OCI-LY1 (cell line): ENCODE measurements around the gene LPAR3.

Experiments used
- H2AFZ ChIP-seq: fragments of 200-600 bp; sonication (generic), shearing (Covaris generic); 2 replicates; pipeline ENCODE4 v1.6.0; 2014; ENCODE audit warnings: antibody characterized with exemption, mild to moderate bottlenecking, low read length
- H3F3A ChIP-seq: fragments of 200-600 bp; sonication (generic), shearing (Covaris generic); 2 replicates; pipeline ENCODE4 v1.6.0; 2014; ENCODE audit warnings: mild to moderate bottlenecking, antibody characterized with exemption, low read length, moderate library complexity; ENCODE audit not compliant: insufficient read depth
- H3K27ac ChIP-seq: fragments of 200-600 bp; sonication (generic); 2 replicates; pipeline ENCODE4 v1.5.1; 2014; ENCODE audit warnings: low read length, mixed run types, mild to moderate bottlenecking, low read depth; ENCODE audit not compliant: poor library complexity, severe bottlenecking
- H3K27me3 ChIP-seq: fragments of 200-600 bp; sonication (generic); 2 replicates; pipeline ENCODE4 v1.6.0; 2014; ENCODE audit warnings: antibody characterized with exemption, mild to moderate bottlenecking, low read length, moderate library complexity; ENCODE audit not compliant: insufficient read depth
- H3K36me3 ChIP-seq: fragments of 200-600 bp; sonication (generic); 2 replicates; pipeline ENCODE4 v1.6.1; 2014; ENCODE audit warnings: mild to moderate bottlenecking, antibody characterized with exemption, low read length, moderate library complexity, mixed read lengths; ENCODE audit not compliant: insufficient read depth
- H3K4me1 ChIP-seq: fragments of 200-600 bp; sonication (generic); 2 replicates; pipeline ENCODE4 v1.5.1; 2014; ENCODE audit warnings: mild to moderate bottlenecking, low read length, moderate library complexity; ENCODE audit not compliant: insufficient read depth, severe bottlenecking
- H3K4me2 ChIP-seq: fragments of 200-600 bp; sonication (generic), shearing (Covaris generic); 2 replicates; pipeline ENCODE4 v1.6.1; 2014; ENCODE audit warnings: low read length
- H3K4me3 ChIP-seq: fragments of 200-600 bp; sonication (generic); 2 replicates; pipeline ENCODE4 v1.5.1; 2014; ENCODE audit warnings: low read length, low read depth, mild to moderate bottlenecking, mixed read lengths; ENCODE audit not compliant: poor library complexity, severe bottlenecking
- H3K79me2 ChIP-seq: fragments of 200-600 bp; shearing (Covaris generic); 2 replicates; pipeline ENCODE4 v1.6.1; 2016; ENCODE audit warnings: mixed run types, low read length, mixed read lengths; ENCODE audit not compliant: insufficient read depth
- H3K9ac ChIP-seq: fragments of 200-600 bp; sonication (generic), shearing (Covaris generic); 2 replicates; pipeline ENCODE4 v1.6.1; 2014; ENCODE audit warnings: mild to moderate bottlenecking, low read length, mixed read lengths
- H3K9me2 ChIP-seq: fragments of 200-600 bp; sonication (generic), shearing (Covaris generic); 2 replicates; pipeline ENCODE4 v1.6.1; 2014; ENCODE audit warnings: low read depth, mild to moderate bottlenecking, low read length, mixed read lengths
- H3K9me3 ChIP-seq: fragments of 200-600 bp; shearing (Covaris generic); 2 replicates; pipeline ENCODE4 v1.6.1; 2014; ENCODE audit warnings: low read length, mixed read lengths
- H4K20me1 ChIP-seq: fragments of 200-600 bp; sonication (generic), shearing (Covaris generic); 2 replicates; pipeline ENCODE4 v1.6.0; 2016; ENCODE audit warnings: mild to moderate bottlenecking, low read length; ENCODE audit not compliant: insufficient read depth
- EZH2 ChIP-seq: fragments of 200-600 bp; sonication (generic), shearing (Covaris generic); IDR thresholded peaks from 2 replicates; pipeline ENCODE4 v1.8.0; 2017; ENCODE audit warnings: borderline replicate concordance, mixed run types, mild to moderate bottlenecking, antibody characterized with exemption, low read length, moderate library complexity, mixed read lengths
- TF ChIP-seq, protein P1 (sequence below): fragments of 200-600 bp; sonication (generic), shearing (Covaris generic); IDR thresholded peaks from 2 replicates; pipeline ENCODE4 v1.5.1; 2017; ENCODE audit warnings: mild to moderate bottlenecking, antibody characterized with exemption, low read length, moderate library complexity, mixed read lengths

LPAR3 gene

DNA sequence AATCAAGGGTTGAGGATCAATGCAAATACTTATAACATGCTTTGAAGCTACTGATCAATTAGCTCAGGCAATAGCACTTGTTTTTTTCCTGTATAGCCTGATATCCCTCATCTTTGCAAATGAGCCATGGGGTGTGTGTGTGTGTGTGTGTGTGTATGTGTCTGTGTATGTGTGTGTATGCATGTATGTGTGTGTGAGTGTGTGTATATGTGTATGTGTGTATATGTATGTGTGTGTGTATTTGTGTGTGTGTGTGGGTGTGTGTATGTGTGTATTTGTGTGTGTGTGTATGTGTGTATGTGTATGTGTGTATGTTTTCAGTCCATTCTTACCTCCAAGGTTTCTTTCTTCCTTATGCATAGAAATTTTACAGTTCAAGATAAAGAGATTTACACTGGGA lies 124.4 kb downstream of the LPAR3 start:
- Histone ChIP-seq H2AFZ (no peak overlapping the region), H3K4me2 (no peak overlapping the region), H3K36me3 (no peaks in the 10 kb centered on the region), H3K9me2 (no peaks in the 10 kb centered on the region), H3K9me3 (no peaks in the 10 kb centered on the region), H3F3A (no peaks in the 10 kb centered on the region), H3K4me3 (no peak overlapping the region), H3K9ac (no peak overlapping the region), H3K79me2 (no peaks in the 10 kb centered on the region), H3K4me1 (no peaks in the 10 kb centered on the region), H3K27me3 (peaks cover 10% of the 10 kb centered on the region; the same call in 1 of the 2 replicates), H3K27ac (no peak overlapping the region), H4K20me1 (no peaks in the 10 kb centered on the region)
- TF ChIP-seq, protein P1, sequence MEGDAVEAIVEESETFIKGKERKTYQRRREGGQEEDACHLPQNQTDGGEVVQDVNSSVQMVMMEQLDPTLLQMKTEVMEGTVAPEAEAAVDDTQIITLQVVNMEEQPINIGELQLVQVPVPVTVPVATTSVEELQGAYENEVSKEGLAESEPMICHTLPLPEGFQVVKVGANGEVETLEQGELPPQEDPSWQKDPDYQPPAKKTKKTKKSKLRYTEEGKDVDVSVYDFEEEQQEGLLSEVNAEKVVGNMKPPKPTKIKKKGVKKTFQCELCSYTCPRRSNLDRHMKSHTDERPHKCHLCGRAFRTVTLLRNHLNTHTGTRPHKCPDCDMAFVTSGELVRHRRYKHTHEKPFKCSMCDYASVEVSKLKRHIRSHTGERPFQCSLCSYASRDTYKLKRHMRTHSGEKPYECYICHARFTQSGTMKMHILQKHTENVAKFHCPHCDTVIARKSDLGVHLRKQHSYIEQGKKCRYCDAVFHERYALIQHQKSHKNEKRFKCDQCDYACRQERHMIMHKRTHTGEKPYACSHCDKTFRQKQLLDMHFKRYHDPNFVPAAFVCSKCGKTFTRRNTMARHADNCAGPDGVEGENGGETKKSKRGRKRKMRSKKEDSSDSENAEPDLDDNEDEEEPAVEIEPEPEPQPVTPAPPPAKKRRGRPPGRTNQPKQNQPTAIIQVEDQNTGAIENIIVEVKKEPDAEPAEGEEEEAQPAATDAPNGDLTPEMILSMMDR = no peak
- TF ChIP-seq EZH2 = no peak

DNA sequence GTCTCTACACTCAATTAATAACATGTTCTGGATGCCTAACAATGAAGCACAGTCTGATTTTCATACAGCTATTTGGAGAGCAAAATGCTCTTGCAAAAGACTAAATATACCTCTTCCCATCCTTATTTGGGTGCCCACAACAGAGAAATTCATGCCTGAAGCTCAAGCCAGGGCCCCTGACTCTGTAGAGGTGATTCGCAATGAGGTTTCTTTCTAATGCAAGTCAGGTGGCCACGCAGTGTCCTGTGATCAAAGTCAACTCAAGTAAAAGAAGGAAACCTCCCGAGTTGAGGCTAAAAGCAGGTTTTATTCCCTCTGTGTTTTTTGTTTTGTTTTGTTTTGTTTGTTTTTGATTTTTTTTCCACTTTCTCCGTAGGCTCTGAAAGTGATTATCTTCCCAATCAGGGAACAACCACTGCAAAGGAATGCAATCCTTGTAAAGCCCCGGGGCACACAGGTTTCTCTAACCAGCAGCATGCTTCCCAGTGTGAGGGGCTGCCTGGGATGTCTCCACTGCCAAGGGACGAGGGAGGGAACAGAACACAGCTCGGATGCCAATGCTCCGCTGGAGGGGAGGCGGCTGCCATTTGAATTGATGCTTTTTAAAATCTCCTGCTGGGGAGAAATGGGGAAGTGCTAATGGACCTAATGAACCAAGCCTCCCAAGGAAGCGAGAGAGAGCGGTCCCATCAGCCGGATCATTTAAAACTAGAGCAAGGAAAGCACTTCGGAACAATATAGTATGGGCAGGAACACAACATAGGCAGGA lies 128.9 kb downstream of the LPAR3 start:
- no peaks in the 10 kb centered on the region for H3K4me1 ChIP-seq
- no peaks in the 10 kb centered on the region for H3K9me2 ChIP-seq
- H2AFZ ChIP-seq = no peak overlapping the region
- H3K4me2 ChIP-seq = no peak overlapping the region
- H3K27ac ChIP-seq = no peak overlapping the region
- H3K9ac ChIP-seq = no peak overlapping the region
- peaks cover 14% of the 10 kb centered on the region for H3K27me3 ChIP-seq
- H4K20me1 ChIP-seq = no peaks in the 10 kb centered on the region
- H3K79me2 ChIP-seq = no peaks in the 10 kb centered on the region
- no peaks in the 10 kb centered on the region for H3K36me3 ChIP-seq
- no peak overlapping the region for H3K4me3 ChIP-seq
- H3F3A ChIP-seq = no peaks in the 10 kb centered on the region
- no peaks in the 10 kb centered on the region for H3K9me3 ChIP-seq
- no peak for TF ChIP-seq EZH2
- TF ChIP-seq, protein P1 = no peak

DNA sequence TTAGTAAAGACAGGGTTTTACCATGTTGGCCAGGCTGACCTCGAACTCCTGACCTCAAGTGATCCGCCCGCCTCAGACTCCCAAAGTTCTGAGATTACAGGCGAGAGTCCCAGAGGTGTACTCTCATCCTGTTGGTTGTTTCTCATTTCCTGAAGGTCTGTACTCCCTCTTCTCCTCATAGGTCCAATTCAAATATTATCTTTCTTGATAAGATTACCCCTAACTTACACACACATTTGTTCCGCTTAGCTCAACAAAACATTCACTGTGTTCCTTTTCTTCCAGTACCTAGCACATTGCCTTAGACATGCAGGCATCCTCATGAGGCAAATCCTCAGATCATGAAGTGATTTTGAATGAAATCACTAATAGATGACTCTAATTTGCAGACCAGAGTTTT lies 130.3 kb downstream of the LPAR3 start:
- H3K4me3 ChIP-seq = no peak overlapping the region
- no peak overlapping the region for H3K4me2 ChIP-seq
- H4K20me1 ChIP-seq = no peaks in the 10 kb centered on the region
- no peaks in the 10 kb centered on the region for H3K79me2 ChIP-seq
- no peak overlapping the region for H2AFZ ChIP-seq
- peaks cover 14% of the 10 kb centered on the region for H3K27me3 ChIP-seq
- H3K9me2 ChIP-seq = no peaks in the 10 kb centered on the region
- no peak overlapping the region for H3K9ac ChIP-seq
- H3K4me1 ChIP-seq = no peaks in the 10 kb centered on the region
- no peak overlapping the region for H3K27ac ChIP-seq
- no peaks in the 10 kb centered on the region for H3K36me3 ChIP-seq
- no peaks in the 10 kb centered on the region for H3K9me3 ChIP-seq
- TF ChIP-seq, protein P1 = no peak
- no peak for TF ChIP-seq EZH2
- H3F3A ChIP-seq = no peaks in the 10 kb centered on the region
